Right lobe of liver (tissue), 6 donors: ENCODE results near the gene DPPA3. TPM values are rescaled to one million over a fixed set of nuclear protein-coding genes. Genes with fewer than 3 reads are reported as not detected.
A peak's percentile ranks its signal among the peaks of the same experiment; 100 is the strongest.
"Not testable (repeated sequence)": the region's sequence is repeated elsewhere in the genome, so short reads cannot be mapped to it uniquely, and the experiment has no call there.

Experiments
- ATAC-seq, 4 donors: fragments of 200-7000 bp; cut with Tn5 transposase; one replicate each; pipeline ENCODE4 v1.9.1; 2020; ENCODE audit warnings: mild to moderate bottlenecking in 4 of 4, moderate library complexity in 4 of 4
- DNase-seq, 3 donors: peaks; one replicate each; pipeline ENCODE4 v3.0.0-alpha.2; 2020
- H3K27ac ChIP-seq, 3 donors: fragments of 200-600 bp; one replicate each; pipeline ENCODE4 v1.8.0; 2022
- H3K27me3 ChIP-seq, 2 donors: fragments of 200-600 bp; one replicate each; pipeline ENCODE4 v1.8.0; 2022
- H3K36me3 ChIP-seq, 4 donors: fragments of 200-600 bp; sonication (generic) in 1 of 4; one replicate each; pipeline versions ENCODE4 v1.5.1 to v1.8.0; 2017 to 2022; ENCODE audit warnings: control low read depth in 1 of 4
- H3K4me1 ChIP-seq, 4 donors: fragments of 200-600 bp; sonication (generic) in 1 of 4; one replicate each; pipeline versions ENCODE4 v1.5.1 to v1.8.0; 2017 to 2022; ENCODE audit warnings: control low read depth in 1 of 4
- H3K4me3 ChIP-seq, 3 donors: fragments of 200-600 bp; one replicate each; pipeline ENCODE4 v1.8.0; 2022
- H3K9me3 ChIP-seq, 4 donors: fragments of 200-600 bp; sonication (generic) in 1 of 4; one replicate each; pipeline versions ENCODE4 v1.5.1 to v1.8.0; 2017 to 2022; ENCODE audit warnings: control low read depth in 1 of 4
- CTCF ChIP-seq, 4 donors: fragments of 200-600 bp in 3 of 4; fragments of 450-650 bp in 1 of 4; IDR thresholded peaks; one replicate each; pipeline versions ENCODE4 v1.5.1 to v1.8.0; 2016 to 2022; ENCODE audit warnings: antibody characterized with exemption in 4 of 4, mild to moderate bottlenecking in 2 of 4
- POLR2A ChIP-seq: fragments of 450-650 bp; IDR thresholded peaks from one replicate; pipeline ENCODE4 v1.6.1; 2017; ENCODE audit warnings: antibody characterized with exemption, mild to moderate bottlenecking
- WGBS: methylation state at CpG from one replicate; pipeline ENCODE4 v1.1.6; 2018; ENCODE audit warnings: low coverage, low lambda C conversion rate; ENCODE audit not compliant: insufficient coverage; ENCODE audit errors: missing lambda C conversion rate; 5-methylcytosine and 5-hydroxymethylcytosine counted together
- intact Hi-C, 2 donors: fragments of 100-400 bp; cut with DNase I; formaldehyde crosslinking; loops; one replicate each; pipeline versions ENCODE4 v1.11.2 to v1.14.1; 2022
- total RNA-seq, 6 experiments: library from RNA; depleted of rRNA in 2 of 6; stranded (reverse); fragments of >200 nt in 2 of 6; fragmentation: NEBNext Ultra II Directional in 3 of 6; extraction: Animal tissue kit (Norgen Biotek cat#: 25700) in 3 of 6; gene quantifications; one replicate each; pipeline versions ENCODE4 v1.1.0 to v1.2.4, GENCODE V29; 2016 to 2023
- donor health status: DM: no; HTN: yes; CAD: no.
- donor health status: DM: no; HTN: no; CAD: no.
- donor health status: DM: no; HTN: no; CAD: no.
- donor health status: DM: no; HTN: yes; CAD: no.
- donor health status: DM: no; HTN: yes; CAD: no.

DPPA3 gene
- total RNA-seq, 6 experiments from 2014 or later: not detected

- TF ChIP-seq CTCF (IDR thresholded peaks at IDR 0.05) (no peak), POLR2A (no peak)
- WGBS: 56% methylated on average over 5 of the region's 5 CpGs
- H3K9me3 ChIP-seq: no peaks in the 10 kb centered on the region
Measured at GRCh38 chr12:7747246-7747645, 36.0 kb downstream of the DPPA3 start, which contains the start of gene CLEC4C. Gene CLEC4C, minus strand, starts transcription at chr12:7747375. Its CDS starts 27 bp downstream, at chr12:7747348.

GRCh38 chr12:7748852-7749251 is 37.6 kb downstream of the DPPA3 start:
- H3K9me3 ChIP-seq: no peaks in the 10 kb centered on the region
- H3K27ac ChIP-seq: no peak overlapping the region
- DNase-seq (no peak), ATAC-seq (no peak)
- intact Hi-C loops: no loop called here
- no peaks in the 10 kb centered on the region for H3K4me1 ChIP-seq
- no peak for TF ChIP-seq CTCF (IDR thresholded peaks at IDR 0.05)
- TF ChIP-seq POLR2A: no peak
- H3K4me3 ChIP-seq: no peak overlapping the region
- no peaks in the 10 kb centered on the region for H3K36me3 ChIP-seq
- no peaks in the 10 kb centered on the region for H3K27me3 ChIP-seq
- 17% methylated on average over 1 of the region's 4 CpGs for WGBS

More at GRCh38 chr12:7747246-7747645, 36.0 kb downstream of the DPPA3 start, which contains the start of gene CLEC4C:
- H3K27me3 ChIP-seq: no peaks in the 10 kb centered on the region
- ATAC-seq: no peak
- no peak within 1 kb of the TSS for H3K4me3 ChIP-seq
- no peak for DNase-seq
- no peaks in the 10 kb centered on the region for H3K36me3 ChIP-seq
- intact Hi-C loops: no loop called here
- H3K27ac ChIP-seq: no peak within 1 kb of the TSS
- no peaks in the 10 kb centered on the region for H3K4me1 ChIP-seq

- Histone ChIP-seq H3K27ac (no peak overlapping the region), H3K27me3 (no peaks in the 10 kb centered on the region), H3K9me3 (no peaks in the 10 kb centered on the region), H3K4me3 (no peak overlapping the region), H3K36me3 (no peaks in the 10 kb centered on the region), H3K4me1 (no peaks in the 10 kb centered on the region)
- ATAC-seq (no peak), DNase-seq (no peak)
- 73% methylated on average over 8 of the region's 8 CpGs for WGBS
- intact Hi-C loops: no loop called here
- TF ChIP-seq CTCF (IDR thresholded peaks at IDR 0.05) (no peak), POLR2A (no peak)
Measured at GRCh38 chr12:7749442-7749841, 38.2 kb downstream of the DPPA3 start.

- no peaks in the 10 kb centered on the region for H3K4me1 ChIP-seq
- H3K4me3 ChIP-seq: no peak overlapping the region
- H3K27me3 ChIP-seq: no peaks in the 10 kb centered on the region
- DNase-seq (no peak), ATAC-seq (no peak)
- WGBS: 50% methylated on average over 1 of the region's 6 CpGs
- no peak for TF ChIP-seq POLR2A
- no peak for TF ChIP-seq CTCF (IDR thresholded peaks at IDR 0.05)
- no peaks in the 10 kb centered on the region for H3K9me3 ChIP-seq
- intact Hi-C loops: no loop called here
- H3K36me3 ChIP-seq: no peaks in the 10 kb centered on the region
- no peak overlapping the region for H3K27ac ChIP-seq
Measured at GRCh38 chr12:7750350-7750749, 39.1 kb downstream of the DPPA3 start.

- Histone ChIP-seq H3K27me3 (no peaks in the 10 kb centered on the region), H3K9me3 (no peaks in the 10 kb centered on the region), H3K4me3 (no peak overlapping the region), H3K36me3 (no peaks in the 10 kb centered on the region), H3K4me1 (no peaks in the 10 kb centered on the region), H3K27ac (no peak overlapping the region)
- intact Hi-C loops: no loop called here
- WGBS: 81% methylated on average over 15 of the region's 20 CpGs
- DNase-seq (no peak), ATAC-seq (no peak)
- TF ChIP-seq POLR2A (no peak), CTCF (IDR thresholded peaks at IDR 0.05) (no peak)
Measured at GRCh38 chr12:7751394-7751793, 40.2 kb downstream of the DPPA3 start.

GRCh38 chr12:7751941-7752922 is 41.0 kb downstream of the DPPA3 start:
- intact Hi-C loops, H3K4me1 ChIP-seq, H3K4me3 ChIP-seq, H3K27ac ChIP-seq, H3K36me3 ChIP-seq, ATAC-seq, H3K9me3 ChIP-seq, H3K27me3 ChIP-seq: not testable (repeated sequence)
- WGBS: 51% methylated on average over 6 of the region's 48 CpGs
- peak in 1 of 3 donors; percentile 52 for DNase-seq
